ENCODE measurements around the gene MASP2.

DNA sequence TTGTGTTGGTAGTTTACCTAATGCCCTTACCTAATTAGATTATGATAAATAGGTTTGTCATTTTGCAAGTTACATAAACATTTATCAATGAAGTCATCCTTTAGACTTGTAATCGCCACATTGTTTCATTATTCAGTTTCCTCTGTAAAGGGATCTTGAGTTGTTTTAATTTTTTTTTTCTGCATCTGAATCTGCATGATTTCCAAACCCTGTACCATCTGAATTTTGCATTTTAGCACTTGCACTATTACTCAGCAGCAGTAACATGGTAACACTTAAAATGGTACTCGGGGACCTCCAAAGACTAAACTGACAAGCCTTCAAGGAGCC, 22.2 kb downstream of the MASP2 start:
- TF ChIP-seq GABPA (IDR thresholded peaks at IDR 0.05; ENCODE audit: low read depth): no peak
- TF ChIP-seq, protein P1, sequence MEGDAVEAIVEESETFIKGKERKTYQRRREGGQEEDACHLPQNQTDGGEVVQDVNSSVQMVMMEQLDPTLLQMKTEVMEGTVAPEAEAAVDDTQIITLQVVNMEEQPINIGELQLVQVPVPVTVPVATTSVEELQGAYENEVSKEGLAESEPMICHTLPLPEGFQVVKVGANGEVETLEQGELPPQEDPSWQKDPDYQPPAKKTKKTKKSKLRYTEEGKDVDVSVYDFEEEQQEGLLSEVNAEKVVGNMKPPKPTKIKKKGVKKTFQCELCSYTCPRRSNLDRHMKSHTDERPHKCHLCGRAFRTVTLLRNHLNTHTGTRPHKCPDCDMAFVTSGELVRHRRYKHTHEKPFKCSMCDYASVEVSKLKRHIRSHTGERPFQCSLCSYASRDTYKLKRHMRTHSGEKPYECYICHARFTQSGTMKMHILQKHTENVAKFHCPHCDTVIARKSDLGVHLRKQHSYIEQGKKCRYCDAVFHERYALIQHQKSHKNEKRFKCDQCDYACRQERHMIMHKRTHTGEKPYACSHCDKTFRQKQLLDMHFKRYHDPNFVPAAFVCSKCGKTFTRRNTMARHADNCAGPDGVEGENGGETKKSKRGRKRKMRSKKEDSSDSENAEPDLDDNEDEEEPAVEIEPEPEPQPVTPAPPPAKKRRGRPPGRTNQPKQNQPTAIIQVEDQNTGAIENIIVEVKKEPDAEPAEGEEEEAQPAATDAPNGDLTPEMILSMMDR (IDR thresholded peaks at IDR 0.05 in 2 of 3, conservative IDR thresholded peaks at IDR 0.05 in 1 of 3; ENCODE audit: control insufficient read depth in 2 of 3, extremely low read depth in 1 of 3, insufficient read depth in 1 of 3, low read depth in 3 of 3, low read length in 3 of 3): no peak
- TF ChIP-seq MXI1 (IDR thresholded peaks at IDR 0.05; ENCODE audit: low read depth, low read length): no peak
- TF ChIP-seq TCF7 (IDR thresholded peaks at IDR 0.05; ENCODE audit: borderline replicate concordance): no peak
- no peak for TF ChIP-seq FOXM1 (IDR thresholded peaks at IDR 0.05; ENCODE audit: low read depth, low read length)
- no peak for TF ChIP-seq POLR2A (IDR thresholded peaks at IDR 0.05; ENCODE audit: low read depth, low read length)
- TF ChIP-seq, protein P2, sequence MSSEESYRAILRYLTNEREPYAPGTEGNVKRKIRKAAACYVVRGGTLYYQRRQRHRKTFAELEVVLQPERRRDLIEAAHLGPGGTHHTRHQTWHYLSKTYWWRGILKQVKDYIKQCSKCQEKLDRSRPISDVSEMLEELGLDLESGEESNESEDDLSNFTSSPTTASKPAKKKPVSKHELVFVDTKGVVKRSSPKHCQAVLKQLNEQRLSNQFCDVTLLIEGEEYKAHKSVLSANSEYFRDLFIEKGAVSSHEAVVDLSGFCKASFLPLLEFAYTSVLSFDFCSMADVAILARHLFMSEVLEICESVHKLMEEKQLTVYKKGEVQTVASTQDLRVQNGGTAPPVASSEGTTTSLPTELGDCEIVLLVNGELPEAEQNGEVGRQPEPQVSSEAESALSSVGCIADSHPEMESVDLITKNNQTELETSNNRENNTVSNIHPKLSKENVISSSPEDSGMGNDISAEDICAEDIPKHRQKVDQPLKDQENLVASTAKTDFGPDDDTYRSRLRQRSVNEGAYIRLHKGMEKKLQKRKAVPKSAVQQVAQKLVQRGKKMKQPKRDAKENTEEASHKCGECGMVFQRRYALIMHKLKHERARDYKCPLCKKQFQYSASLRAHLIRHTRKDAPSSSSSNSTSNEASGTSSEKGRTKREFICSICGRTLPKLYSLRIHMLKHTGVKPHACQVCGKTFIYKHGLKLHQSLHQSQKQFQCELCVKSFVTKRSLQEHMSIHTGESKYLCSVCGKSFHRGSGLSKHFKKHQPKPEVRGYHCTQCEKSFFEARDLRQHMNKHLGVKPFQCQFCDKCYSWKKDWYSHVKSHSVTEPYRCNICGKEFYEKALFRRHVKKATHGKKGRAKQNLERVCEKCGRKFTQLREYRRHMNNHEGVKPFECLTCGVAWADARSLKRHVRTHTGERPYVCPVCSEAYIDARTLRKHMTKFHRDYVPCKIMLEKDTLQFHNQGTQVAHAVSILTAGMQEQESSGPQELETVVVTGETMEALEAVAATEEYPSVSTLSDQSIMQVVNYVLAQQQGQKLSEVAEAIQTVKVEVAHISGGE (CRISPR knock-in tag; IDR thresholded peaks at IDR 0.05): no peak
- TF ChIP-seq MTA3 (IDR thresholded peaks at IDR 0.05; ENCODE audit: borderline replicate concordance, low read length): no peak
- TF ChIP-seq, protein P3, sequence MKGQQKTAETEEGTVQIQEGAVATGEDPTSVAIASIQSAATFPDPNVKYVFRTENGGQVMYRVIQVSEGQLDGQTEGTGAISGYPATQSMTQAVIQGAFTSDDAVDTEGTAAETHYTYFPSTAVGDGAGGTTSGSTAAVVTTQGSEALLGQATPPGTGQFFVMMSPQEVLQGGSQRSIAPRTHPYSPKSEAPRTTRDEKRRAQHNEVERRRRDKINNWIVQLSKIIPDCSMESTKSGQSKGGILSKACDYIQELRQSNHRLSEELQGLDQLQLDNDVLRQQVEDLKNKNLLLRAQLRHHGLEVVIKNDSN (IDR thresholded peaks at IDR 0.05; ENCODE audit: borderline replicate concordance, extremely low read length, insufficient read depth, low read depth, low read length): no peak
- no peak for TF ChIP-seq CEBPB (IDR thresholded peaks at IDR 0.05; ENCODE audit: borderline replicate concordance in 1 of 2, low read depth in 2 of 2, low read length in 2 of 2)
- TF ChIP-seq, protein P4, sequence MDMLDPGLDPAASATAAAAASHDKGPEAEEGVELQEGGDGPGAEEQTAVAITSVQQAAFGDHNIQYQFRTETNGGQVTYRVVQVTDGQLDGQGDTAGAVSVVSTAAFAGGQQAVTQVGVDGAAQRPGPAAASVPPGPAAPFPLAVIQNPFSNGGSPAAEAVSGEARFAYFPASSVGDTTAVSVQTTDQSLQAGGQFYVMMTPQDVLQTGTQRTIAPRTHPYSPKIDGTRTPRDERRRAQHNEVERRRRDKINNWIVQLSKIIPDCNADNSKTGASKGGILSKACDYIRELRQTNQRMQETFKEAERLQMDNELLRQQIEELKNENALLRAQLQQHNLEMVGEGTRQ (IDR thresholded peaks at IDR 0.05; ENCODE audit: borderline replicate concordance, low read depth, low read length): no peak
- TF ChIP-seq EP300 (IDR thresholded peaks at IDR 0.05; ENCODE audit: borderline replicate concordance in 1 of 2, control insufficient read depth in 1 of 2, low read depth in 2 of 2, low read length in 2 of 2): no peak
- TF ChIP-seq, protein P5, sequence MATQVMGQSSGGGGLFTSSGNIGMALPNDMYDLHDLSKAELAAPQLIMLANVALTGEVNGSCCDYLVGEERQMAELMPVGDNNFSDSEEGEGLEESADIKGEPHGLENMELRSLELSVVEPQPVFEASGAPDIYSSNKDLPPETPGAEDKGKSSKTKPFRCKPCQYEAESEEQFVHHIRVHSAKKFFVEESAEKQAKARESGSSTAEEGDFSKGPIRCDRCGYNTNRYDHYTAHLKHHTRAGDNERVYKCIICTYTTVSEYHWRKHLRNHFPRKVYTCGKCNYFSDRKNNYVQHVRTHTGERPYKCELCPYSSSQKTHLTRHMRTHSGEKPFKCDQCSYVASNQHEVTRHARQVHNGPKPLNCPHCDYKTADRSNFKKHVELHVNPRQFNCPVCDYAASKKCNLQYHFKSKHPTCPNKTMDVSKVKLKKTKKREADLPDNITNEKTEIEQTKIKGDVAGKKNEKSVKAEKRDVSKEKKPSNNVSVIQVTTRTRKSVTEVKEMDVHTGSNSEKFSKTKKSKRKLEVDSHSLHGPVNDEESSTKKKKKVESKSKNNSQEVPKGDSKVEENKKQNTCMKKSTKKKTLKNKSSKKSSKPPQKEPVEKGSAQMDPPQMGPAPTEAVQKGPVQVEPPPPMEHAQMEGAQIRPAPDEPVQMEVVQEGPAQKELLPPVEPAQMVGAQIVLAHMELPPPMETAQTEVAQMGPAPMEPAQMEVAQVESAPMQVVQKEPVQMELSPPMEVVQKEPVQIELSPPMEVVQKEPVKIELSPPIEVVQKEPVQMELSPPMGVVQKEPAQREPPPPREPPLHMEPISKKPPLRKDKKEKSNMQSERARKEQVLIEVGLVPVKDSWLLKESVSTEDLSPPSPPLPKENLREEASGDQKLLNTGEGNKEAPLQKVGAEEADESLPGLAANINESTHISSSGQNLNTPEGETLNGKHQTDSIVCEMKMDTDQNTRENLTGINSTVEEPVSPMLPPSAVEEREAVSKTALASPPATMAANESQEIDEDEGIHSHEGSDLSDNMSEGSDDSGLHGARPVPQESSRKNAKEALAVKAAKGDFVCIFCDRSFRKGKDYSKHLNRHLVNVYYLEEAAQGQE (IDR thresholded peaks at IDR 0.05; ENCODE audit: low read depth, low read length): no peak

Data from GM12878 (cell line).